Panc1 (cell line): ENCODE measurements around the gene CEP78.

Source experiments
- CTCF ChIP-seq: fragments of 450-650 bp; IDR thresholded peaks from 2 replicates; pipeline ENCODE4 v1.5.1; 2017; ENCODE audit warnings: mild to moderate bottlenecking
- POLR2AphosphoS5 ChIP-seq: IDR thresholded peaks from 2 replicates; pipeline ENCODE4 v1.6.1; 2012; ENCODE audit warnings: mild to moderate bottlenecking, low read depth, low read length, moderate library complexity
- REST ChIP-seq, 2 experiments: IDR thresholded peaks; 2 replicates each; pipeline ENCODE4 v1.6.1; 2011 to 2012; ENCODE audit warnings: low read depth in 2 of 2, control low read depth in 1 of 2, low read length in 1 of 2, mild to moderate bottlenecking in 1 of 2, moderate library complexity in 1 of 2; ENCODE audit not compliant: insufficient read depth in 1 of 2
- TCF7L2 ChIP-seq: IDR thresholded peaks from 2 replicates; pipeline ENCODE4 v1.6.1; 2011; ENCODE audit warnings: mild to moderate bottlenecking, low read depth, low read length, inconsistent platforms

GRCh38 chr9:78239506-78239905, 3.6 kb downstream of the CEP78 start:
- TF ChIP-seq TCF7L2 (no peak), CTCF (peak; percentile 24; the same call in 1 of the 2 replicates), REST (IDR thresholded peaks at IDR 0.05; ENCODE audit: insufficient read depth in 1 of 2, low read depth in 2 of 2, low read length in 1 of 2) (no peak), POLR2AphosphoS5 (no peak)
